ENCODE data around the gene ADM5.

- TF ChIP-seq, protein P1, sequence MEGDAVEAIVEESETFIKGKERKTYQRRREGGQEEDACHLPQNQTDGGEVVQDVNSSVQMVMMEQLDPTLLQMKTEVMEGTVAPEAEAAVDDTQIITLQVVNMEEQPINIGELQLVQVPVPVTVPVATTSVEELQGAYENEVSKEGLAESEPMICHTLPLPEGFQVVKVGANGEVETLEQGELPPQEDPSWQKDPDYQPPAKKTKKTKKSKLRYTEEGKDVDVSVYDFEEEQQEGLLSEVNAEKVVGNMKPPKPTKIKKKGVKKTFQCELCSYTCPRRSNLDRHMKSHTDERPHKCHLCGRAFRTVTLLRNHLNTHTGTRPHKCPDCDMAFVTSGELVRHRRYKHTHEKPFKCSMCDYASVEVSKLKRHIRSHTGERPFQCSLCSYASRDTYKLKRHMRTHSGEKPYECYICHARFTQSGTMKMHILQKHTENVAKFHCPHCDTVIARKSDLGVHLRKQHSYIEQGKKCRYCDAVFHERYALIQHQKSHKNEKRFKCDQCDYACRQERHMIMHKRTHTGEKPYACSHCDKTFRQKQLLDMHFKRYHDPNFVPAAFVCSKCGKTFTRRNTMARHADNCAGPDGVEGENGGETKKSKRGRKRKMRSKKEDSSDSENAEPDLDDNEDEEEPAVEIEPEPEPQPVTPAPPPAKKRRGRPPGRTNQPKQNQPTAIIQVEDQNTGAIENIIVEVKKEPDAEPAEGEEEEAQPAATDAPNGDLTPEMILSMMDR (conservative IDR thresholded peaks at IDR 0.05 in 1 of 2, IDR thresholded peaks at IDR 0.05 in 1 of 2; ENCODE audit: low read depth in 1 of 2, low read length in 2 of 2), result no peak
- TF ChIP-seq EZH2 (IDR thresholded peaks at IDR 0.05; ENCODE audit: low read length, missing control alignments), result no peak
Measured at GRCh38 chr19:49690079-49690655, 773 bp downstream of the ADM5 start.

All from fibroblast of lung (primary cell).